NCI-H1930 (cell line): ENCODE data around the gene NUP62.
"Not testable (repeated sequence)": the region's sequence is repeated elsewhere in the genome, so short reads cannot be mapped to it uniquely, and the experiment has no call there.

Experiments
- DNase-seq, 2 experiments: peaks; one replicate each; lab custom pipeline; 2025; lab: John Stamatoyannopoulos, UW

Gene NUP62, protein sequence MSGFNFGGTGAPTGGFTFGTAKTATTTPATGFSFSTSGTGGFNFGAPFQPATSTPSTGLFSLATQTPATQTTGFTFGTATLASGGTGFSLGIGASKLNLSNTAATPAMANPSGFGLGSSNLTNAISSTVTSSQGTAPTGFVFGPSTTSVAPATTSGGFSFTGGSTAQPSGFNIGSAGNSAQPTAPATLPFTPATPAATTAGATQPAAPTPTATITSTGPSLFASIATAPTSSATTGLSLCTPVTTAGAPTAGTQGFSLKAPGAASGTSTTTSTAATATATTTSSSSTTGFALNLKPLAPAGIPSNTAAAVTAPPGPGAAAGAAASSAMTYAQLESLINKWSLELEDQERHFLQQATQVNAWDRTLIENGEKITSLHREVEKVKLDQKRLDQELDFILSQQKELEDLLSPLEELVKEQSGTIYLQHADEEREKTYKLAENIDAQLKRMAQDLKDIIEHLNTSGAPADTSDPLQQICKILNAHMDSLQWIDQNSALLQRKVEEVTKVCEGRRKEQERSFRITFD

DNA sequence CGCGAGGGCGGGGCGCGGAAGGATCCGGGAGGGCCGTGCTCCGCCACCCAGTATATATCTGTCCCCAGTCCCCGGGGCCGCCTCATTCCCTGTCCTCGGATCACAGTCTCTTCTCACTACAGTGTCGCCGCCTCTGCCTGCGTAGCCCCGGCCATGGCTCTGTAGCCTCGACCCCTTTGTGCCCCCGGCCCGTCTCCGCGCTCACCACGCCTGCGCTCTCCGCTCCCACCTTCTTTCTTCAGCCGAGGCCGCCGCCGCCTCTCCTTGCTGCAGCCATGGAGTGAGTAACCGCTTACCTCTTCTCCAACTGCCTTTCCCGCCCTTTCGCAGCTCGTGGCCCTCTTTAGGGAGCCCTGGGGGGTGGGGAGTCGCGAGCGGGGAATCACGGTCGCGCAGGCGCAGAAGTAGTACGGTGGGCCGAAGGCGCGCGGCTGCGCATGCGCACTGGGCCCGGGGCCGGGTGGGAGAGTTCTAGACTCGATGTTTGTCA lies at the start of gene NUP62, which contains the start of gene ATF5:
Gene NUP62 (minus strand): TSS at position 384 of the 490 bp plus-strand sequence. CDS start 19,697 bp downstream, outside the sequence.
Gene ATF5 (plus strand): TSS at position 85 of the 490 bp plus-strand sequence. CDS start 1,646 bp downstream, outside the sequence.
- peak; percentile 91 to 95 for DNase-seq

DNA sequence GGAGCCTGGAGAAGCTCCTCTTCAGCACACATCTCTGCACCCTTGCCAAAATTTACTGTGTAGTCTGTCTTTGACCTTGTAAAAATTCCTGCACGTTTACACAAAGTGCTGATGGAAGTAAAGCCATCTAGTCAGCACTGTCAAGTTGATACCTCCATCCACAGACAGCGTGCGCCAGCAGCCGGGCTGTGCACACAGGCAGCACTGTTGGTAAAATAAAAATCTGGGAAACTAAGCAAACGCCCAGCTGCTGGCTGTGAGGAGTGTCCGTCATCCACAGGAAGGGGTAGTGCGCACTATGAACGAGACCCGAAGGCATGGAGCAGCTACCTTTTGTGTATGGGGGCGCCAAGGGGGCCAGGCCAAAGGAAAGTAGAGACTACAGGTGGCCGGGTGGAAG lies 49.0 kb upstream of the NUP62 start:
- DNase-seq, result no peak

- no peak for DNase-seq
These were observed 48.6 kb upstream of the NUP62 start for GRCh38 chr19:49977881-49978280.

GRCh38 chr19:49977076-49977475 lies 47.8 kb upstream of the NUP62 start:
- DNase-seq, result no peak

DNA sequence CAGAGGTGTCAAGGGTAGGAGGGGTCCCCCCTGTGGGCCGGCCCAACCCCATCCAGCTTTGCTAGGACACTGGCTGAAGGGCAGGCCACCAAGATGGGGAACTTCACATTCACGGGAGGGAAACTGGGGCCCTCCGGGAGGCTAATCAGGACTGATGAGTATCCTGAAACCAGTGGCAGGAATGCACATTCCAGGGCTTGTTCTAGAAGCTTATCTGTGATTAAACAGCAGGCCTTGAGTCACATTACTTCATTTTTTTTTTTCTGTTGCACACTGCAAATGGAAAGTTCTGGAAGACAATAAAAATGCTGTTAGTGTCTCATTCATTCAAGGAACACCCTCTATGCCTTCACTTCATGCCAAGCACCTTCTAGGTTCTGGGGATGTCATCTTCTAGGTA lies 47.2 kb upstream of the NUP62 start:
- DNase-seq, result no peak

DNA sequence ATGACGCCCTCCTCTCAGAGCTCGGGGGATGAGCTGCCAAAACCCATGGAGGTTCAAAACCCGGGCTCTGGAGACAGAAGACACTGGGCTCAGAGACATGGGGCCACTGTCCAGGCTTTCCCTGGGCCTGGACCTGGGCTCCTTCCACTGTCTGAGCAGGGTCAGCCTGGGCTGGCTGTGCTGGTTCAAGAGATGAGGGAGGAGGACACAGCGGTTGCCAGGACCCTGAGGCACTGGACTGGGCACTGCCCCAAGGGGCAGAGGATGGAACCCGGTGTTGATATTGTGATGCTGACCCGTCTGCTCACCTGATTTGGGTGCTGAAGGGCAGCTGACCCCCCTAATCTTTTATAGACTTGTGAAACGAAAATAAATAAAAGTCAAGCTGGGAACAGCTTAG lies 45.7 kb upstream of the NUP62 start:
- DNase-seq, result no peak

- no peak for DNase-seq
These were observed 44.7 kb upstream of the NUP62 start for GRCh38 chr19:49973987-49974386.

DNA sequence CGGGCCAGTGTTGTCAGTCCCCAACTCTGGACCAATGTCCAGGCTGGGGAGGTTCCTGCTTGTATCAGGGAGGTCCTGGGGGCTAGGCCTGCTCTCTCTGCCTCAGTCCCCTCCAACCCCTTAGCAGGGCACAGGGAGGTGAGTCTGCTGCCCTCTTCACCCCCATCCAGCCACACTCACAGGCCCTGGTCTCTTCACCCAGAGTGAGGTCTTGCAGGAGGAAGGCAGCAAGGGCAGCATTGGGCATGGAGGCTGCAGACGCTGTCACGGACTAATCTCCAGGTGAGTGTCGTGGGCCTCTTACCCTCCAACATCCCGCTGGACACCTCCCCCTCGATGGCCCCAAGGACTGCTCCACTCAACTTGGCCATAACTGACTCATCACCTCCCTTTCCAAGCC lies 43.5 kb upstream of the NUP62 start:
- DNase-seq, result no peak

GRCh38 chr19:49971991-49972411 lies 42.7 kb upstream of the NUP62 start:
- DNase-seq, result no peak

DNA sequence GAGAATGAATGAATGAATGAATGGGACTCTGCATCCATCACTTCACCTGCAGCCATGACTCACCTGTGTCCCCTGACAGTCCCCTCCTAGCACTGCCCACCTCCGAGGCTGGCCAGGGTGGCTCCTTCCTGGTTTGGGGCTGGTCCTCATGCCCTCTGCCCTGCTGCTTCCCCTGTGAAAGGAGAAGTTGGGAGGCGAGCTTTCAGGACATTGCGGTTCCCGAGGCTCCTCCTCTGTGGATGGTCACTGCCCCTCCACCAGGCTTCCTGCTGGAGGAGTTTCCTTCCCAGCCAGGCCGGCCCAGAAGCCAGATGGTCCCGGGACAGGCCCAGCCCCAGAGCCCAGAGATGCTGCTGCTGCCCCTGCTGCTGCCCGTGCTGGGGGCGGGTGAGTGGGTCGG lies 40.1 kb upstream of the NUP62 start:
- DNase-seq, result not testable (repeated sequence)

- no peak for DNase-seq
These were observed 39.1 kb upstream of the NUP62 start for GRCh38 chr19:49968279-49968922.

DNA sequence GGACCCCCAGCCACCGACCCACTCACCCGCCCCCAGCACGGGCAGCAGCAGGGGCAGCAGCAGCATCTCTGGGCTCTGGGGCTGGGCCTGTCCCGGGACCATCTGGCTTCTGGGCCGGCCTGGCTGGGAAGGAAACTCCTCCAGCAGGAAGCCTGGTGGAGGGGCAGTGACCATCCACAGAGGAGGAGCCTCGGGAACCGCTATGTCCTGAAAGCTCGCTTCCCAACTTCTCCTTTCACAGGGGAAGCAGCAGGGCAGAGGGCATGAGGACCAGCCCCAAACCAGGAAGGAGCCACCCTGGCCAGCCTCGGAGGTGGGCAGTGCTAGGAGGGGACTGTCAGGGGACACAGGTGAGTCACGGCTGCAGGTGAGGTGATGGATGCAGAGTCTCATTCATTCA lies 31.7 kb upstream of the NUP62 start, which contains the start of gene SIGLEC11:
Gene SIGLEC11 (minus strand): TSS at position 193 of the 400 bp plus-strand sequence. CDS start 91 bp downstream, at position 102.
- DNase-seq, result not testable (repeated sequence)

- not testable (repeated sequence) for DNase-seq
These were observed 30.6 kb upstream of the NUP62 start for GRCh38 chr19:49959892-49960291.

DNA sequence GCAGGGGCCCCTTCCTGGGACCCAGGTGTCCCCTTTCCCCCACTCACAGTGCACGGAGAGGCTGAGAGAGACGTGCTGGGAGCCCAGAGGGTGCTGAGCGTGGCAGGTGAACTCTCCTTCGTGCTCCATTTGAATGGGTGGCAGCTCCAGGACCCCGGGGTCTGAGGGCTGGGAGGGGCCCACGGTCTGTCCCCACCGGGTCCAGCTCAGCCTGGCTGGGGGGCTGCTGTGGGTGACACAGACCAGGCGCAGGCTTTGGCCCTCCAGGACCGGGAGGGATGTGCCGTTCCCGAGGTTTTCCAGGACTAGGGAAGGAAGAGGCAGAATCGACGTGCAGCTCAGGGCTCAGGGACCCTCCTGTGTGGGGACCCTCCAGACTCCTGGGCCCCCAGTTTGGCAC lies 29.3 kb upstream of the NUP62 start:
- DNase-seq, result not testable (repeated sequence)

GRCh38 chr19:49958144-49958543 lies 28.8 kb upstream of the NUP62 start:
- not testable (repeated sequence) for DNase-seq

- no peak for DNase-seq
These were observed 28.1 kb upstream of the NUP62 start for GRCh38 chr19:49957262-49957915.

- DNase-seq, result no peak
These were observed 26.8 kb upstream of the NUP62 start for GRCh38 chr19:49956115-49956495.

DNA sequence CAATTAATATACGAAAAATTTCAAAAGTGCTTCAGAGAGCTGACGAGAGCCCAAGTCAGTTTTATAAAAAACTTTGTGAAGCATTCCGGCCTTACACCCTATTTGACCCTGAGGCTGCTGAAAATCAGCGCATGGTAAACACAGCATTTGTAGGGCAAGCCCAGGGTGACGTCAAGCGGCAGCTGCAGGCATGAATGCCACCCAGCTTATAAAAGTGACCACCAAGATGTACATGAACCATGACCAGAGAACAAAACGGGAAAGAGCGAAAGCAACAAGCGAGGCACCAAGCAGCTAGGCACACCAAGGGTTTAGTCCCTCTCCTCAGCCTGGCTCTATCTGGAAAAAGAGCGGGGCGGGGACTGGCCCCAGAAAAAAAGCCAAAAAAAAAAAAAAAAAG lies 25.6 kb upstream of the NUP62 start:
- DNase-seq, result no peak

- no peak for DNase-seq
These were observed 25.0 kb upstream of the NUP62 start for GRCh38 chr19:49954092-49954829.

DNA sequence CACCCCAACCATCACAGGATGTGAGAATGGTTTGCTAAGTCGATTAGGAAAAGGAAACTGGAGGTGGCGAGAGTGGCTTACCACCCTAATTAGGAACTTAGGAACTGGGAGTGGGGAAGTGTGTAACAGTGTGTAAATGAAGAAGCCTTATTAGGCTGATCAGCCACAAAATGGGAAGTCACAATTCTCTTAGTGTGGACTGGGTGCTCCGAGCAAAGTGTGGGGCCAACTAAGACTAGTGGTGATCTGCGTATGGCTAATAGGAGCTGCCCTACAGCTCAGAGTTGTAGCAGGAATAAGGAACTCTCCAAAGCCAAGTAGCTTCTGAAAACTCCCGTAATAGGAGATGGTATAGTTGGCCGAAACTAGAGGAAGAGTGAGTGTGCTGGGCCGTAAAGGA lies 24.1 kb upstream of the NUP62 start:
- no peak for DNase-seq

DNA sequence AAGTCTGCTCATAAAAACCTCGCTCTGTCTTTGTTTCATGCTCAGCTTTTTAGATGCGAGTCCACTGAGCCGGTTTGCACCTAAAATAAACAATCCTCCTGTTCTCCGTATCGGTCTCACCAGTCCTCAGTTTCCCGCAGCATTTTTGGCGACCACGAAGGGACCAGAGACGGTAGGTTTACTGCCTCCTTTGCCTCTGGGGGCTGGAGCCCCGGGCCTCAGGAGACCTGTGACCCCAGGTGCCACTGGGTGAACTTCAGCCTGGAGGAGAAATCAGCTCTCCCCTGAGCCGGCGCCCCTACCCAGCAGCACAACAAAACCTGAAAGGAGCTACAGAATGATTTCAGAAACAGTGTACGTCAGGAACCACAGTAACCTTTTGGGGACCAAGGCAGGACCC lies 23.6 kb upstream of the NUP62 start:
- DNase-seq, result no peak

GRCh38 chr19:49952479-49952836 lies 23.2 kb upstream of the NUP62 start:
- DNase-seq, result no peak
